Ishikawa (cell line): ENCODE data around the gene EPHA6.

Experiments
- FOXM1 ChIP-seq: IDR thresholded peaks from 2 replicates; pipeline ENCODE4 v1.6.1; 2012; ENCODE audit warnings: low read depth, borderline replicate concordance
- RAD21 ChIP-seq: IDR thresholded peaks from 2 replicates; pipeline ENCODE4 v1.6.1; 2012; ENCODE audit warnings: low read depth
- YY1 ChIP-seq: IDR thresholded peaks from 2 replicates; pipeline ENCODE4 v1.6.1; 2012; ENCODE audit warnings: low read depth
- TF ChIP-seq, protein P1 (sequence below): IDR thresholded peaks from 2 replicates; pipeline ENCODE4 v1.6.1; 2012
- TF ChIP-seq, protein P2 (sequence below): IDR thresholded peaks from 2 replicates; pipeline ENCODE4 v1.6.1; 2012

DNA sequence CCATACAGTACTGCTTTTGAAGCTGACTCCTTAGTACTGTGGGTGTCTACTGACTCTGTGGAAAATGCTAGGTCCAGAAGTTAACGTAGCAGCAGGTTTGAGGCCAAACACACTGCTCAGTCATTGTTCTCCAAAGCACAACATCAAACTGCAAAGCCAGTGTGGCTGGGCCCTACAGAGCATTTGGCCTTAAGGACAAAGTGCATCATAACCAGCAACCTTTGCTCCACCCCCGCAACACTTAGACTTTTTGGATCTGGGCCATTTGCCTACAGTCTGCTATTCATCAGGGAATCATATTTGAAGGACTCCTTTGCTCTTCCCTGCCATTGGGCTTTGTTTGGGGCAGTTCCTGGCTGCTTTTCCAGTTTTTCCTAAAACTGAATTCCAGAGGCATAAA, 907.1 kb downstream of the EPHA6 start:
- TF ChIP-seq, protein P1, sequence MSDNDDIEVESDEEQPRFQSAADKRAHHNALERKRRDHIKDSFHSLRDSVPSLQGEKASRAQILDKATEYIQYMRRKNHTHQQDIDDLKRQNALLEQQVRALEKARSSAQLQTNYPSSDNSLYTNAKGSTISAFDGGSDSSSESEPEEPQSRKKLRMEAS = no peak
- TF ChIP-seq FOXM1 (no peak), YY1 (no peak), RAD21 (no peak)
- TF ChIP-seq, protein P2, sequence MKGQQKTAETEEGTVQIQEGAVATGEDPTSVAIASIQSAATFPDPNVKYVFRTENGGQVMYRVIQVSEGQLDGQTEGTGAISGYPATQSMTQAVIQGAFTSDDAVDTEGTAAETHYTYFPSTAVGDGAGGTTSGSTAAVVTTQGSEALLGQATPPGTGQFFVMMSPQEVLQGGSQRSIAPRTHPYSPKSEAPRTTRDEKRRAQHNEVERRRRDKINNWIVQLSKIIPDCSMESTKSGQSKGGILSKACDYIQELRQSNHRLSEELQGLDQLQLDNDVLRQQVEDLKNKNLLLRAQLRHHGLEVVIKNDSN = no peak
